Osteocyte (in vitro differentiated cells): ENCODE data around the gene RAB6A. TPM values are rescaled to one million over a fixed set of nuclear protein-coding genes. Genes with fewer than 3 reads are reported as not detected.

Source experiments
- DNase-seq: peaks from one replicate; pipeline ENCODE4 v3.0.0; 2021; ENCODE audit warnings: mixed read lengths; ENCODE audit not compliant: unreplicated experiment; ENCODE audit errors: extremely low spot score
- H3K27ac Mint-ChIP-seq: one replicate; pipeline ENCODE4 v1.8.0; 2021; ENCODE audit warnings: mild to moderate bottlenecking, mixed read lengths; ENCODE audit not compliant: unreplicated experiment
- H3K27me3 Mint-ChIP-seq: one replicate; pipeline ENCODE4 v1.8.0; 2021; ENCODE audit warnings: mixed read lengths; ENCODE audit not compliant: unreplicated experiment
- H3K36me3 Mint-ChIP-seq: one replicate; pipeline ENCODE4 v1.8.0; 2021; ENCODE audit warnings: mixed read lengths; ENCODE audit not compliant: unreplicated experiment
- H3K4me1 Mint-ChIP-seq: one replicate; pipeline ENCODE4 v1.8.0; 2021; ENCODE audit warnings: mixed read lengths; ENCODE audit not compliant: unreplicated experiment
- H3K4me3 Mint-ChIP-seq: one replicate; pipeline ENCODE4 v1.8.0; 2021; ENCODE audit warnings: mild to moderate bottlenecking, moderate library complexity, mixed read lengths; ENCODE audit not compliant: unreplicated experiment
- H3K9me3 Mint-ChIP-seq: one replicate; pipeline ENCODE4 v1.8.0; 2021; ENCODE audit warnings: mixed read lengths; ENCODE audit not compliant: unreplicated experiment
- CTCF ChIP-seq: fragments of 200-600 bp; sonication (generic); IDR thresholded peaks from 2 replicates; pipeline ENCODE4 v1.5.0; 2021; ENCODE audit warnings: antibody characterized with exemption, mild to moderate bottlenecking, moderate library complexity
- total RNA-seq: library from RNA; stranded (reverse); gene quantifications from 2 replicates; pipeline ENCODE4 v1.2.1, GENCODE V29; 2021

The RAB6A gene
- total RNA-seq, 1 donor from 2014 or later = 145 TPM

- H3K27ac Mint-ChIP-seq = no peak overlapping the region
- H3K4me3 Mint-ChIP-seq = no peak overlapping the region
- no peak for DNase-seq
- peaks cover 4% of the 10 kb centered on the region for H3K36me3 Mint-ChIP-seq
- H3K4me1 Mint-ChIP-seq = peaks cover 3% of the 10 kb centered on the region
- H3K9me3 Mint-ChIP-seq = no peaks in the 10 kb centered on the region
- no peak for TF ChIP-seq CTCF
- no peaks in the 10 kb centered on the region for H3K27me3 Mint-ChIP-seq
These were observed 39.5 kb upstream of the RAB6A start for GRCh38 chr11:73800276-73800806.

GRCh38 chr11:73797457-73797856, 36.6 kb upstream of the RAB6A start:
- no peak overlapping the region for H3K27ac Mint-ChIP-seq
- no peak for DNase-seq
- TF ChIP-seq CTCF = no peak
- peaks cover 3% of the 10 kb centered on the region for H3K4me1 Mint-ChIP-seq
- H3K27me3 Mint-ChIP-seq = no peaks in the 10 kb centered on the region
- peaks cover 4% of the 10 kb centered on the region for H3K36me3 Mint-ChIP-seq
- no peak overlapping the region for H3K4me3 Mint-ChIP-seq
- no peaks in the 10 kb centered on the region for H3K9me3 Mint-ChIP-seq

- no peak overlapping the region for H3K27ac Mint-ChIP-seq
- peaks cover 3% of the 10 kb centered on the region for H3K4me1 Mint-ChIP-seq
- DNase-seq = no peak
- no peak overlapping the region for H3K4me3 Mint-ChIP-seq
- H3K36me3 Mint-ChIP-seq = peaks cover 6% of the 10 kb centered on the region
- H3K9me3 Mint-ChIP-seq = no peaks in the 10 kb centered on the region
- no peaks in the 10 kb centered on the region for H3K27me3 Mint-ChIP-seq
- no peak for TF ChIP-seq CTCF
These were observed 35.2 kb upstream of the RAB6A start for GRCh38 chr11:73795925-73796632.

- H3K27me3 Mint-ChIP-seq = no peaks in the 10 kb centered on the region
- H3K9me3 Mint-ChIP-seq = no peaks in the 10 kb centered on the region
- no peak for TF ChIP-seq CTCF
- H3K4me1 Mint-ChIP-seq = peaks cover 15% of the 10 kb centered on the region
- DNase-seq = no peak
- H3K4me3 Mint-ChIP-seq = no peak overlapping the region
- peaks cover 4% of the 10 kb centered on the region for H3K36me3 Mint-ChIP-seq
- no peak overlapping the region for H3K27ac Mint-ChIP-seq
These were observed 31.7 kb upstream of the RAB6A start for GRCh38 chr11:73792584-73792983.

GRCh38 chr11:73789279-73789670, 28.4 kb upstream of the RAB6A start:
- no peaks in the 10 kb centered on the region for H3K9me3 Mint-ChIP-seq
- DNase-seq = no peak
- peaks cover 18% of the 10 kb centered on the region for H3K4me1 Mint-ChIP-seq
- peak overlapping the region; percentile 63 for H3K27ac Mint-ChIP-seq
- TF ChIP-seq CTCF = no peak
- peaks cover 3% of the 10 kb centered on the region for H3K36me3 Mint-ChIP-seq
- no peaks in the 10 kb centered on the region for H3K27me3 Mint-ChIP-seq
- H3K4me3 Mint-ChIP-seq = no peak overlapping the region
